ENCODE measurements around the gene ADAMTS10. TPM values are rescaled to one million over a fixed set of nuclear protein-coding genes. Genes with fewer than 3 reads are reported as not detected.

ADAMTS10 gene
- 11.8 and 12.3 TPM in 2 replicates for total RNA-seq

DNA sequence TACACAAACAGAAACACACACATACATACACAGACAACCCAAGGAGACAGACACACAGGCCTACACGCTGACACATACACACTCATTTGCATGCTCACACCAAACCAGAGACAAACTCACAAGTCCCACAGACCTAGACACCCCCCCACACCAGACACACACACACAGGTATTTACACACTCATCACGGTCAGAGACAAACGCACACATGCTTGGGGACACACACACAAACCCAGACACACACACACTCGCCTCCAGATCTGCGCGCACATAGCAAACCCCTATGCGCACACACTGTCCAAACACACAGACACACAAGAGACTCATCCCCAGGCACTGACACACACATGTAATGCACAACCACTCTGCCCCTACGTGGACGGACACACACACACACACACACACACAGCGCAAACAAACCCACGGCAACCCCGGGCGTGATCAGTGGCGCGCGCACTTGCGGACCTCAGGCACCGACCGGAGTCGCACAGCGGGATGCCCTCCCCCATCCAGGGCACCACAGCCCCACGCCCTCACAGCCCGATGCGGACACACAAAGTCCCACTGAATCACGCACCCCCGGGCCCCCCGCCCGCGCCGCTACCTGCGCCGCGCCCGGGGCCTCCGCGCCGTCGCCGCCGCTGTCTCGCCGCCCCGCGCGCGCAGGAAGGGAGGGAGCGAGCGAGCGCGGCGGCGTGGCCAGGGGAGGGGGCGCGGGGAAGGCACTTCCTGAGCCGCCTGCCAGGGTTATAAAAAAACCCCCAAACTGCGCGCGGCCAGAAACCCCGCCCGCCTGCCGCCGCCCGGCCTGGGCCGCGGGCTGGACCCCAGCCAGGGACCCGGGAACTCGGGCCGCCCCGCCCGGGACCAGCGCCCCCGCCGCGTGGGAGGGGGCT lies at the start of gene ADAMTS10:
TSS of gene ADAMTS10 (minus strand) at position 675 of the 895 bp plus-strand sequence. CDS start 5,005 bp downstream, outside the sequence.

DNA sequence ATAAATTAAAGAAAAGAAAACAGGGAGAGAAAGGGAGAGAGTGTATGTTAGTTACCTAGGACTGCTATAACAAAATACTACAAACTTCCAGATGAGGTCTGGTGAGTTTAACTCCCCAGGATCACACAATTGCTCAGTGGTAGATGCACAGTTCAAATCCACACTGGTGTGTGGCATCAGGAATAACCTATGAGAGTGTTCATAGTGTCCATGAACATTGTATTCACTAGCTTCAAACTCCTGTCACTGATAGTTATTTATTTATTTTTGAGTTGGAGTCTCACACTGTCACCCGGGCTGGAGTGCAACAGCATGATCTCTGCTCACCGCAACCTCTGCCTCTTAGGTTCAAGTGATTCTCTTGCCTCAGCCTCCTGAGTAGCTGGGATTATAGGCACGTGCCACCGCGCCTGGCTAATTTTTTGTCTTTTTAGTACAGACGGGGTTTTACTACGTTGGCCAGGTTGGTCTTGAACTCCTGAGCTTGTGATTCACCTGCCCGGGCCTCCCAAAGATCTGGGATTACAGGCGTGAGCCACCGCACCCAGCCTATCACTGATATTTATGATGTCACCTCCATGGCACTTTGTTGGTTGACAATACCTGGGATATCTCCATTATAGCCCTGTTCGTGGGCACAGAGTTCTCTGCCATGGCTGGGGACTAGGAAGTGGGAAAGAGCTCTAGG lies 19.6 kb upstream of the ADAMTS10 start, which contains the start of gene NFILZ:
TSS of gene NFILZ (plus strand) at position 638 of the 688 bp plus-strand sequence. CDS start 46,133 bp downstream, outside the sequence.

DNA sequence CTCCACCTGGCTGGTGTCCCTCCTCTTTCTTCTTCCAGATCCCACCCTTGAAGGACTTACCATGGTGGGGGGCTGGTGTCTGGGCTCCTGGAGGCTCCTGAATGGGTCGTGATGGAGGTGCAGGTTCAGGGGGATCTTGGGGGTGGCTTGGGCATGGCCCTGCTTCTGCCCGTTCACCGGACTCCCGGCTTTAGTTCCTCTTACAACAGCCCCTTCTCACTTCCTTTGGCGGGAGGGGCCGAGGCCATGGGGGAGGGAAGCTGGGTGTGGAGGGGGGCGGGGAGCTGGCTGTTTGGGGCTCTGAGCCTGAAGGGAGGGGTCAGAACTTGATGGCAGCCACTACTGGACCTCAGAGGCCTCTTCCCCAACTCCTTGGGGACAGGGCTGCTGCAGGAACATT lies 33.3 kb downstream of the ADAMTS10 start, which contains the start of gene MYO1F:
TSS of gene MYO1F (minus strand) at position 196 of the 400 bp plus-strand sequence. CDS start at position 63, 133 bp downstream.

Other genes starting within 250 kb of the ADAMTS10 start
- gene ANGPTL4, start 246.6 kb downstream of the ADAMTS10 start, total RNA-seq, result 10.7 TPM in 2 replicates
- 18.7 and 22.5 TPM in 2 replicates for gene RAB11B, start 220.4 kb downstream of the ADAMTS10 start, total RNA-seq
- 153 and 159 TPM in 2 replicates for gene MARCHF2, start 197.4 kb downstream of the ADAMTS10 start, total RNA-seq
- gene HNRNPM, start 165.7 kb downstream of the ADAMTS10 start, total RNA-seq, result 101 and 103 TPM in 2 replicates
- not detected in 2 replicates for gene PRAM1, start 108.1 kb downstream of the ADAMTS10 start, total RNA-seq
- gene ZNF414, start 96.5 kb downstream of the ADAMTS10 start, total RNA-seq, result 2.9 and 5.9 TPM in 2 replicates
- gene MYO1F, start 33.3 kb downstream of the ADAMTS10 start, total RNA-seq, result 0.07 and 0.34 TPM in 2 replicates
- not detected in 2 replicates for gene NFILZ, start 19.9 kb upstream of the ADAMTS10 start, total RNA-seq
- gene ACTL9, start 88.1 kb upstream of the ADAMTS10 start, total RNA-seq, result not detected in 2 replicates
- gene OR2Z1, start 110.9 kb upstream of the ADAMTS10 start, total RNA-seq, result not detected in 2 replicates
- gene ZNF558, start 221.6 kb upstream of the ADAMTS10 start, total RNA-seq, result 2.9 and 5.6 TPM in 2 replicates
- gene MBD3L1, start 221.7 kb upstream of the ADAMTS10 start, total RNA-seq, result not detected in 2 replicates